ENCODE data around the gene ALDH18A1.

- no peak for TF ChIP-seq CTCF (conservative IDR thresholded peaks at IDR 0.05; ENCODE audit: low read length)
- TF ChIP-seq EZH2phosphoT487 (IDR thresholded peaks at IDR 0.05; ENCODE audit: borderline replicate concordance, low read depth, low read length), result no peak
These were observed 81.7 kb downstream of the ALDH18A1 start for GRCh38 chr10:95574649-95575365.

Measured in OCI-LY7 (cell line).